ENCODE measurements around the gene DDX46.

DNA sequence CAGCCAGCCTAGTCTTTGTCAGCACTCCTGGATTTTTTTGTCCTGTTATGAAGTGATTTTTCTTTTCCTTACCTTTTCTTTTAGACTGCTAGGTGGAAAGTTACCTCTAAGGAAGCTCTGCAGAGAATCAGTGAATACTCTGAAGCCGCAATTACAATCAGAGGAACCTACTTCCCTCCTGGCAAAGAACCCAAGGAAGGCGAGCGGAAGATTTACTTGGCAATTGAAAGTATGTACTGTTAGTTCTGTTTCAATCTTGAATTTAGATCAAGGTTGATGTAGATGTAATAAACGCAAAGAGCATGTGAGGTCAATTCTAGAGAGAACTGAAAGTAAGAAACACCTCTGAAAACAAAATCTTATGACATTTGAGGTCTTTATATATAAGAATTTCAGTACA lies 60.2 kb downstream of the DDX46 start:
- TF ChIP-seq EZH2 (IDR thresholded peaks at IDR 0.05), result no peak
- no peak for TF ChIP-seq EZH2phosphoT487 (IDR thresholded peaks at IDR 0.05)
